ENCODE measurements around the gene SNRNP70.
A peak's percentile ranks its signal among the peaks of the same experiment; 100 is the strongest.
"Not testable (repeated sequence)": the region's sequence is repeated elsewhere in the genome, so short reads cannot be mapped to it uniquely, and the experiment has no call there.

The SNRNP70 gene

DNA sequence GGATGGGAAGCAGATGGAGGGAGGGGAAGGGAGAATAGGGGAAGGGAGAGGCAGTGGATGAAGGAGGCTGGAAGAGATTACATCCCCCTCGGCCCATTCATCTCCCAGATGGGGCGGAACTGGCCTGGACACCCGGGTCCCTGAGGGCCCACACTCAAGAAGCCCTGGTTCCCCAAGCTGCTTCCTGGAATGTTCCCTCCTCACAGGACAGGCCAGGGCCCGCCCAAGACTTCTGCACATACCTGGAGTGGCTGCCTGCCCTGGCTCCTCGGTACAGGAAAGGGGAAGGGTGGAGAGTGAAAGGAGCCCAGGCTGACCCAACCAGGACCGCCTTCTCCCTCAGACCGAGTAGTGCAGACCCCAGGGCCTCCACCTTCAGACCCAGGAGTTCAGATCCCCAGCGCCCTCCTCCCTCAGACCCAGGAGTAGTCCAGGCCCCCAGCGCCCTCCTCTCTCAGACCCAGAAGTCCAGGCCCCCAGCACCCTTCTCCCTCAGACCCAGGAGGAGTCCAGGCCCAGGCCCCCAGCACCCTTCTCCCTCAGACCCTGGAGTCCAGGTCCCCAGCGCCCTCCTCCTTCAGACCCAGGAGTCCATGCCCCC, 21.1 kb upstream of the SNRNP70 start:
- DNase-seq (ENCODE audit: low spot score) = no peak

DNA sequence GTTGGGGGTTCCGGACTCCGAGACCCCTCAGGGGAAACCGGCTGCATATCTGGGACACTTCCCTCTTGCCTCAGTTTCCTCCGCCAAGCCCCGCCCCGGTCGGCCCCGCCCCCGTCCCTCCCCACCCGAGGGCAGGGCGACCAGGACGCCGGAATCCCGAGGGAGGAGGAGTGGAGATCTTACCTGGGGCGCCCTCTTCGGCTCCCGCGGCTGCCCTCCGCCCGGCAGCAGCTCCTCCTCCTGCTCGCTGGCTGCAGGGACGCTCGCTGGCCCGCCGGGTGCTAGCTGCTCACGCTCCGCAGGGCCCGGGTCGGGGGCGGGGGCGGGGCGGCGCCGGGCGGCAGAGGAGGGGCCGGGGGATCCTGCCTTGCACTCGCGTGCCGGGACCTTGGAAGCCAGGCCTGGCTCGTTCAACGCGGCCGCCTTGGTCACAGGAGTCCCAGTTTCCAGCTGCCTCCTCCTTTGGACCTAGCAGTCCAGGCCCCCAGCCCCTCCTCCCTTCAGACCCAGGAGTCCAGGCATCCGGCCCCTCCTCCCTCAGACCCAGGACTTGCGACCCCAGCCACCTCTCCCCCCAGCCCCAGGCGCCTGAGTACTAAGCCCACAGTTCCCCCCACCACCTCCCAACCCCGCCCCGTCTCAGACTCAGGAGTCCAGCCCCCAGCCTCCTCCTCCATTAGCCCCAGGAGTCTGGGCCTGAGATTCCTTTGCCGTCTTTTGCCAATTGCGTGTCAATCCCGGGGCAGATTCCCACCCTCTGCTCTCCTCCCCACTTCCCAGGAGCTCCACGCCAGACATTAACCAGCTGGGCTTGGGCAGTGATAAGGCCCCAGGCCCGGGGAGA, 20.3 kb upstream of the SNRNP70 start, which contains the start of gene NTF4:
TSS of gene NTF4 (minus strand) at position 51 of the 844 bp plus-strand sequence. CDS start 2,821 bp downstream, outside the sequence.
- FAIRE-seq = no peak
- no peak for DNase-seq (ENCODE audit: low spot score)

More for the DNA sequence above, 21.1 kb upstream of the SNRNP70 start:
- no peak for FAIRE-seq

DNA sequence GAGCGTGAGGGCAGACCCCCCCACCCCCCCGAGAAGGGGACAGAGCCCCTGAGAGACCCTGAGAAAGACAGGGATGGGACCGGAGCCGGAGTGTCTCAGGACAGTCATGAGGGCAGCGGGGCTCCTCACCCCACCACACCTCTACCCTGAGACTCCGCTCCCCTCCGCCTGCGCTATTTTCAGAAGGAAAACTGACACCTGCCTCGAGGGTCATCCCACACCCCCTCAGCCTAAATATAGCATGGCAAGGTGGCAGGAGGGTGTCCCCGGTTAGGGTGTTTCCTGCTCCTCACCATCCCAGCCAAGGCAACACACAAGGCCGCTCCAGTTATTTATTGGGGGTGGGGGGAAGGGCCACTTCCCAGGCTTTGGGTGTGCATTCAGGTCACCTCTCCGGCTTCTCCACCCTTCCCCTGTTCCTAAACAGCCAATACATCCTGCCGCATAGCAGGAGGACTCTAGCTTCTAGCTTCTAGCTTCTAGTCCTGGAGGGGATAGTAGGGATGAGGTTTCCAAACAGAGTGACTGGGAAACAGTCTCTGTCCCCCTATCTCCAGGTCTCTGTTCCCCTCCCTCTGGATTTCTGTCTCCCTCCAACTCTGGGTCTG, 19.2 kb upstream of the SNRNP70 start:
- DNase-seq (ENCODE audit: low spot score) (no peak), FAIRE-seq (no peak)

DNA sequence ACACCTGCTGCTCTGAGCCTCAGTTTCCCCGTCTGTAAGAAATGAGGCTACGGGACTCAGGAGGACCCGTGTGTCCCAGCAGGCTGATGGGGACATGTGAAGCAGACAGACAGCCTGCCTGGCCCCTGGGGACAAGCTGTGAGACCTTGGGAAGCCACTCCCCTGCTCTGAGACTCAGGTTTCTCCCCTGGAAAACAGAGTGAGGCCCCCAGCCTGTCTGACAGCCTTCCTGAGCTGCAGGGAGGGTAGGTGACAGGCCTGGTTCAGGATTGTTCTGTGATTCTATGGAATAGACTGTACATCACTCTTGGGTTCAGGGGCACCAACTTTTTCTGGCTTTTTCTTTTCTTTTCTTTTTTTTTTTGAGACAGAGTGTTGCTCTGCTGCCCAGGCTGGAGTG, 17.7 kb upstream of the SNRNP70 start:
- DNase-seq (ENCODE audit: low spot score) (no peak), FAIRE-seq (no peak)

DNA sequence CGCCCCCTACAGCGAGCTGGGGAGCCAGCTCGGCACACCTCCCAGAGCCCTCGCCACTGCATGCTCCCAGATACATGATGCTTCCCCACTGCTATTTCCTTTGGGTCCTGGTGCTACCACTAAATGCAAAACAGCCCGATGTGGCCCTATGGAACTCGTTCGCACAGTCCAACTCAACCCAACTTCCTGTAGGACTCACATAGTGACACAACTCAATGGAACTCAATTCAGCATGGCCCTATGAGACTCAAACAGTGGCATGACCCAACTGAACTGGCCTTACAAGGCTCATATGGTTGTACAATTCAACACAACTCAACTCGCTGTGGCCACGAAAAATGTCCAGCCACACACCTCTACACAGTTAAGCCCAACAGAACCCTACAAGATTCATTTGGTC, 16.2 kb upstream of the SNRNP70 start:
- DNase-seq (ENCODE audit: low spot score) = no peak
- no peak for FAIRE-seq

DNA sequence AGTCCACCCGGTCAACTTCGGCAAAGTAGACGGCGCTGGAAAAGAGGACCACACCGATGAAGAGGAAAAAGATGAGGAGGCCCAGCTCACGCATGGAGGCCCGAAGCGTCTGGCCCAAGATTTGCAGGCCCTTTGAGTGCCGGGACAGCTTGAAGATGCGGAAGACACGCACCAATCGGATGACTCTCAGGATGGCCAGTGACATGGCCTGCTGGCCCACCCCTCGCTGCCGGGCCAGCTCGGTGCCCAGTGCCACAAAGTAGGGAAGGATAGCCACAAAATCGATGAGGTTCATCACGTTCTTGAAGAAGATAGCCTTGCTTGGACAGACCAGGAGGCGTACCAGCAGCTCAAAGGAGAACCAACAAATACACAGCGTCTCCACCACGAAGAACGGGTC, 14.8 kb upstream of the SNRNP70 start:
- DNase-seq (ENCODE audit: low spot score) (no peak), FAIRE-seq (no peak)

DNA sequence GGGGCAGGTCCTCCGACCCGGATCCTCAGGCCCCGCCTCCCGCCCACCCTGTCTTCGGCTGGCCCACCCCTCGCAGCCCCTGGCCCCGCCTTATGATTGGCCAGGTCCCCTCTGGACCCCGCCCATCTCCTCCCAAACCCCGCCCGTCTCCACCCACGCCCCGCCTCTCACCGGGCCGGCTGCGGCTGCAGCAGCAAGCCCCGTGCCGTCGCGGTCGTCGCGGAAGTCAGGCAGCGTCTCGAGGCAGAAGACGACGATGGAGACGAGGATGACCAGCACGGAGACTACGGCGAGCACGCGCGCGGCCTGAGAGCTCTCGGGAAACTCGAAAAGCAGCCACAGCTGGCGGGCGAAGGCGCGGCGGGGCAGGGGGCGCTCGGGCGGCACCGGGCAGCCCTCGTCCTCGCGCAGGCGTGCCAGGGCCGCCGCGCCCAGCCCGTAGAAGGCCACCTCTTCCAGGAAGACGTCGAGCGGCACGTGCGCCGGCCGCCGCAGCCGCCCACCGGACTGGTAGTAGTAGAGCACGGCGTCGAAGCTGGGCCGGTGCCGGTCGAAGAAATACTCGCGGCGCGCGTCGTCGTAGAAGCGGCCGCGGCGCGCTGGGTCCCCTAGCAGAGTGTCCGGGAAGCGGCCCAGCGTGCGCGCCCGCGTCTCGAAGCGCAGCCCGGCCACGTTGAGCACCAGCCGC, 13.2 kb upstream of the SNRNP70 start:
- DNase-seq (ENCODE audit: low spot score) (no peak), FAIRE-seq (no peak)

DNA sequence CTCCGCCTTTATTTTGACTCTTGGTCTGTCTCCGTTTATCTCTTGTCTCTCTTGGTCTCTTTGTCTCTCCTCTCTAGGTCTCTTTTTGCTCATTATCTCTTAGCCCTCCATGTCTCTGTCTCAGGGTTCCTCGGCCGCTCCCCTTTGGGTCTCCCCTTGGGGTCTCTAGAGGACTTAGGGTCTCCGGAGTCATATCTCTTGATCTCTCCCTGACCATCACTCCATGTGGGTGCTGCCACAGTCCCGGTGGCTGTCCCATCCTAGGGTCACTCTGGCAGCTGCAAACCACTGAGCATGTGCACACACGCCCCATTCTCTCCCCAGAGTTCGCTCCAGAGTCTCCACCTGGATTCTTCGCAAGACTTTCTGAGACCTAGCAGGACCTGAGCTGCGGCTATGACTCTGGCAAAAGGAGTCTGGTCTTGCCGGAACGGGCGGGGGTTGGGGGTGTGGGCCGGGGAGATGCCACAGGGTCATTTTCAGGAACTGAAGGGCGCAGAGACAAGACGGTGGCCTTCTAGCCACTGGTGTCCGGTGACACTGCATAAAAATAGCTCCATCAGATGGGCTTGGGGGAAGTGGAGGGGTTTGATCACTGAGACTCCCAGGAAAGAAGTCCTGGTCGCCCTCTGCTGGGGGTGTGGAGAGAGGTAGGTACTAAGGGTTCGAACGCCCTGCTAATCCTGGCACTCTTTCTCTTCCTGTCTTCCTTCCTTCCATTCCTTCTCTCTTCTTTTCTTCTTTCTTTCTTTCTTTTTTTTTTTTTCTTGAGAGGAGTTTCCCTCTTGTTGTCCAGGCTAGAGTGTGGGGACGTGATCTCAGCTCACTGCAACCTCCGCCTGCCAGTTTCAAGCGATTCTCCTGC, 11.5 kb upstream of the SNRNP70 start:
- FAIRE-seq = no peak
- DNase-seq (ENCODE audit: low spot score) = peak; percentile 21

DNA sequence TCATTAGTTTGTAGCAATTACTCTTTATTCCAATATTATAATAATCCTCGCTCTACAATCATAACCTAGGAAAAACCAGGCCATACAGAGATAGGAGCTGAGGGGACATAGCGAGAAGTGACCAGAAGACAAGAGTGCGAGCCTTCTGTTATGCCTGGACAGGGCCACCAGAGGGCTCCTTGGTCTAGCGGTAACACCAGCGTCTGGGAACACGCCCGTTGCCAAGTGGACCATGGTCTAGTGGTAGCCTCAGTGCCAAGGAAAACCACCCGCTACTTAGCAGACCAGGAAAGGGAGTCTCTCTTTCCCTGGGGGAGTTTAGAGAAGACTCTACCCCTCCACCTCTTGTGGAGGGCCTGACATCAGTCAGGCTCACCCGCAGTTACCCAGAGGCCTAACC, 10.4 kb upstream of the SNRNP70 start:
- not testable (repeated sequence) for FAIRE-seq
- DNase-seq (ENCODE audit: low spot score) = peak; percentile 23

DNA sequence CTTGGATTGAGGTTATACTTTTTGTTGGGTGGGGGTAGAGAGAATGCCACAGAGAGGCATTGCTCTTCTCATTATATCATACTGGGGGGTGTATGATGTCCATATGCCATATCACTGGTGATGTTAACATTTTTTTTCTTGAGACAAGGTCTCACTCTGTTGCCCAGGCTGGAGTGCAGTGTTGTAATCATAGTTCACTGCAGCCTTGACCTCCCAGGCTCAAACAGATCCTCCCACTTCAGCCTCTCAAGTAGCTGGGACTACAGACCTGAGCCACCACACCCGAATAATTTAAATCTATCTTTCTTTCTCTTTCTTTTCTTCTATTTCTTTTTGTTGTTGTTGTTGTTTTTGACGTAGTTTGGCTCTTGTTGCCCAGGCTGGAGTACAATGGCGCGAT, 4.9 kb upstream of the SNRNP70 start:
- FAIRE-seq (no peak), DNase-seq (ENCODE audit: low spot score) (no peak)

DNA sequence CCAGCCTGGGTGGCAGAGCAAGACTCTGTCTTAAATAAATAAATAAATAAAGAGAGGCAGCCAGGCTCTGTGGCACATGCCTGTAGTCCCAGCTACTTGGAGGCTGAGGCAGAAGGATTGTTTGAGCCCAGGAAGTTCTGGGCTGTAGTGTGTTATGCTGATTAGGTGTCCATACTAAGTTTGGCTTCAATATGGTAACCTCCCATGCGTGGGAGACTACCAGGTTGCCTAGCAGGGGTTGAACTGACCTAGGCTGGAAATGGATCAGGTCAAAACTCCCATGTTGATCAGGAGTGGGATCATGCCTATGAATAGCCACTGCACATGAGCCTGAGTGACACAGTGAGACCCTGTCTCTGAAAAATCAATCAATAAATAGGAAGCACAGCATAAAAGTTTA, 4.0 kb upstream of the SNRNP70 start:
- no peak for DNase-seq (ENCODE audit: low spot score)
- no peak for FAIRE-seq

DNA sequence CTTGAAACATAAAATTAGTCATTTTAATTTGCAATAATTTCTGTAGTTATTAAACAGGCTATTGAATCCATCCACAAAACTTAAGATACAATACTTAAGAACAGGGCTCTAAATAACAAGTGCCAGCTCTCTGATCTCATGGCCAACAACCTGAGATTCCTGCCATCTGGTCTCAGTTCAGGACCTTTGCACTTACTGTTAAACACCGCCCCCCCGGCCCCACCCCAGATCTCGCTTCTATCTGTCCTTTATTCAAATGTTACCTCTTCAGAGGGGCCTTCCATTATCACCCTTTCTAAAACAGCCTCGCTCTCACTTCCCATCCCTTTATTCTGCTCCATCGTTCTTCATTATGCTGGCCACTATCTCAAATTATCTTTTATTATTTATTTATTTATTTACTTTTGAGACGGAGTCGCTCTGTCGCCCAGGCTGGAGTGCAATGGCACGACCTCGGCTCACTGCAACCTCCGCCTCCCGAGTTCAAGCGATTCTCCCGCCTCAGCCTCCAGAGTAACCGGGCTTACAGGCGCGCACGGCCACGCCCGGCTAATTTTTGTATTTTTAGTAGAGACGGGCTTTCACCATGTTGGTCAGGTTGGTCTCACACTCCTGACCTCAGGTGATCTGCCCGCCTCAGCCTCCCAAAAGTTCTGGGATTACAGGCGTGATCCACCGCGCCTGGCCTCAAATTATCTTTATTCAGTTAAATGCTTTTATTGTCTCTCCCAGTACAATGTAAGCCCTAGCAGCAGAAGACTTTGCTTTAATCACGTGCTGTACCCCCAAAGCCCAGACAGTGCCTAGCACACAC, 838 bp upstream of the SNRNP70 start:
- no peak for FAIRE-seq

DNA sequence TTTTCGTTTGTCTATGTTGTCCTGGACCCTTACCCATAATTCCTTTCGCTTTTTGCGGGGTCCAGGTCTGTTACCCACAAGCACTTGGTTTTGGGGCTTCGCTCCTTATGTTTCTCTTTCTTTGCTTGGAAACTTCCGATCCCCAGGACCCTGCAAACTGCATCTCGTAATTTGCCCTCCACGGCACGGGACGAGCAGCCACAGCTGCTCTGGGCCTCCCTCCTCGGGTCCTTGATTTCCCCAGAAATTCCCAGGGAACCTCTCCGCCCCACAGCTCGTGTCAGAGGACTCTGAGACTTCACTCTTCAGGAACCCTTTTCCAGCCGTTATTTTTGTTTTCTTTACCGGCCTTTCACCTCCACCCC, 599 bp downstream of the SNRNP70 start:
- no peak for DNase-seq (ENCODE audit: low spot score)
- FAIRE-seq = no peak

More for the DNA sequence above, 838 bp upstream of the SNRNP70 start:
- no peak for DNase-seq (ENCODE audit: low spot score)

DNA sequence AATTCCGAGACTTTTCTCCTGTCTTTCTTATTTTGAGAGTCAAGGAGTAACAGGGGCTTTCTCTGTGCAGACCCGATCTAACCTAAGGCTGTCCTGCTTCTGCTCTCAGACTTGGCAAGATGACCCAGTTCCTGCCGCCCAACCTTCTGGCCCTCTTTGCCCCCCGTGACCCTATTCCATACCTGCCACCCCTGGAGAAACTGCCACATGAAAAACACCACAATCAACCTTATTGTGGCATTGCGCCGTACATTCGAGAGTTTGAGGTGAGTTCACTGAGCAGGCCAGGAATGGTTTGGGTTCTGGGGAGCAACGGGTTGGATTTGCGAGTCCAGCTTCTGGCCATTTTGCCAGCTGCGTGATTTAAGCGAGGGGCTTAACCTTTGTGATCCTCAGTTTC, 1.0 kb downstream of the SNRNP70 start:
- DNase-seq (ENCODE audit: low spot score) = no peak
- no peak for FAIRE-seq

DNA sequence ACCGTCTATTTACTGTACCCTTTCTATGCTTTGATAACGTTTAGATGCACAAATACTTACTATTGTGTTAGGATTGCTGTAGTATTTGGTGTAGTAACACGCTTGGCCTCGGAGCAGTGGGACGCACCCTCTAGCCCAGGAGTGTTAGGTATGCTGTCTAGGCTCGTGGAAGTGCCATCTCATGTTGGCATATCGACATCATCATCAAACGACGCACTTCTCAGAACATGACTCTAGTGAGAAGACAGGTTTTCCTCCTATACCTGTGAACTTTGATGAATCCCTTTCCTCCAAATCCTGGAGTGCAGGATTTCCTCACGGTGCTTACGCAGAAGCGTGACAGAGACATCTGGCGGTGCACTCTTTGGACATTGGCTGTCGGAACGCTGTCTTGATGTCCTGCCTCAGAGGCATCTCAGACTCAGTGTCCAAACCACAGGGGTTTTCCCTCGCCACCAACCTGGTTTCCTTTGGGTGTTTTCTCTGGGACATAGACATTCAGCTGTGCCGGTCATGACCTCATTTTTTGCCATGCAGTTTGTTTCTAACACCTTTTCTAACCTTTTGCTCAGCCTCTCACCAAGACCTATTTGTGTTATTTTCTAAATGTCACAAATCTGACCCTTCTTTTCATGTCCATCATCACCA, 6.3 kb downstream of the SNRNP70 start:
- no peak for FAIRE-seq

DNA sequence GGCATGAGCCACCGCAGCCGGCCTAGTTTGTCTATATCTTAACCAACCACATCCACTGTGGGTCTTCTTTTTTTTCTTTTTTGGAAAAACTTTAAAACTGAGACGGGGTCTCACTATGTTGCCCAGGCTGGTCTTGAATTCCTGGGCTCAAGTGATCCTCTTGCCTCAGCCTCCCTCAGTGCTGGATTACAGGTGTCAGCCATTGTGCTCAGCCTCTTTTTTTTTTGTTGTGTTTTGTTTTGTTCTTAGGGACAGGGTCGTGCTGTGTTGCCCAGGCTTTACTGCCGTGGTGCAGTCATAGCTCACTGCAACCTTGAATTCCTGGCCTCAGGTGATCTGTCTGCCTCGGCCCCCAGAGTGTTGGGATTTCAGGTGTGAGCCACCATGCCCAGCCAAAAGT, 7.4 kb downstream of the SNRNP70 start:
- FAIRE-seq = no peak
- no peak for DNase-seq (ENCODE audit: low spot score)

More for the DNA sequence above, 6.3 kb downstream of the SNRNP70 start:
- no peak for DNase-seq (ENCODE audit: low spot score)

DNA sequence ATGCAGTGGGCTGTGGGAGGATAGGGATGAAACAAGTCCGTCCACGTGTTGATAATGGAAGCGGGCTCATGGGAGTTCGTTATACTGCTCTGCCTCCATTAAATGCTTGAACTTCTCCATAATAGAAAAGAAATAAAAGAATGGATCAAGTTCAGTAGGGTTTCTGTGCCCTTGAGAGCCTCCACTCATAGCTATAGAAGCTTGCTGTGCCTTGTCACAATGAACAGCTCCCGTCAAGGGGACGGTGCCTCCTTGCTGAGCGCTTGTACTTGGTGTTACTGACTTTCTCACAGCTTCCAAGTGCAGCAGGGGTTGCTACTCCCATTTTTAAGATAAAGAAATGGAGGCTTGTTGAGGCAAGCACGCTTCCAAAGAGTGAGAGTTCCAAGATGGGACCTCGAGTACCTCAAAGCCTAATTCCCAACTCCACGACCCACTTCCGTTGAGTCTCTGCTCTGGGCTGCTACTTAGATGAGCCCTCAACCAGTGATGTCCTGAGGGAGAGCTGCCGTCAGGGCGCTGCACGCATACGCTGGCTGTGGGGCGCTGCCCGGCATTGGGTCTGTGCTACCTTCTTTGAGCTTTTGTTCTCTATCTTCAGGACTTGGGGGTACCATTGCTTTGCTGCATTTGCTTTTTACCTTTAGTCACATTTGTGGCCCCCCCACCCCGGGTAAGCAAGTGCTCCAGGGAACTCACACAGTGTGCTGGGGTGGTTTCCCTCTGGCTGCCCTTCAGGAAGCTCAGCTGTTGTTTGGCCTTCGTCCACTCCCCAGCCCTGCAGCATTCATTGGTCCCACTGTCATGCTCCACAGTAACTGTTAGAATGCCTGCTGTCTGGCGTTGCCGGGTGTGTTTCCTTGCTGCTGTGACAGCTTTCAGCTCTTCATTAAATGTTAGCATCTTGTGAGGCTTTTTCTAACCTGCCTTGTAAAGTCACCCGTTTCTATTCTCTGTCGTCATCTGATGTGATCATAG, 9.5 kb downstream of the SNRNP70 start:
- DNase-seq (ENCODE audit: low spot score) (no peak), FAIRE-seq (no peak)

Data from RCC 7860 (cell line).